Panc1 (cell line): Measurements from ENCODE around the gene MAP2K1.

Experiments used
- CTCF ChIP-seq: fragments of 450-650 bp; IDR thresholded peaks from 2 replicates; pipeline ENCODE4 v1.5.1; 2017; ENCODE audit warnings: mild to moderate bottlenecking
- REST ChIP-seq, 2 experiments: IDR thresholded peaks; 2 replicates each; pipeline ENCODE4 v1.6.1; 2011 to 2012; ENCODE audit warnings: low read depth in 2 of 2, control low read depth in 1 of 2, low read length in 1 of 2, mild to moderate bottlenecking in 1 of 2, moderate library complexity in 1 of 2; ENCODE audit not compliant: insufficient read depth in 1 of 2
- TCF7L2 ChIP-seq: IDR thresholded peaks from 2 replicates; pipeline ENCODE4 v1.6.1; 2011; ENCODE audit warnings: mild to moderate bottlenecking, low read depth, low read length, inconsistent platforms

DNA sequence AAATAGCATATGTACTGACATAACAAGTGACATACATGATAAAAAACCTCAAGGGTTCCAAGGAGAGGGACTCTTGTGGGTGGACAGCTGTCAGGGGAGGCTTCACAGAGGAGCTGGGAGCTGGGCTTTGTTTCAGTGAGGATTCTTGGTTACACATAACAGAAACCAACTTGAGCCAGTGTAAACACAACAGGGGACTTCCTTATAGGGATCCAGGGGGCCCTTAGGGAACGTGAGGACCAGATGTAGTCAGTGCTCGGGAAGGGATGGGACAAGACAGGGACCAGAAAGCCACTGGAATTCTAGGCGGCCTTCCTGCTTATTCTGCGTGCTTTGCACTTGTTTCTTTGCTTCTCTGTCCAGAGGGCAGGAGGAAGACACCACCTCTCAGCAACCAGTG, 75.9 kb downstream of the MAP2K1 start:
- TF ChIP-seq CTCF (no peak), TCF7L2 (no peak), REST (IDR thresholded peaks at IDR 0.05; ENCODE audit: insufficient read depth in 1 of 2, low read depth in 2 of 2, low read length in 1 of 2) (no peak)
